Vagina (tissue), 2 donors: ENCODE measurements around the gene EEF1A2.

ENCODE experiments used
- CTCF ChIP-seq, 3 experiments: fragments of 450-650 bp in 2 of 3; fragments of 200-600 bp in 1 of 3; sonication (generic) in 1 of 3; IDR thresholded peaks; one replicate each; pipeline ENCODE4 v1.5.1; 2017 to 2019; ENCODE audit warnings: antibody characterized with exemption in 3 of 3, mild to moderate bottlenecking in 2 of 3, moderate library complexity in 2 of 3
- POLR2A ChIP-seq, 2 donors: fragments of 450-650 bp; IDR thresholded peaks; one replicate each; pipeline ENCODE4 v1.6.1; 2017; ENCODE audit warnings: antibody characterized with exemption in 2 of 2, mild to moderate bottlenecking in 2 of 2, moderate library complexity in 2 of 2
- POLR2AphosphoS5 ChIP-seq, 2 donors: sonication (generic); formaldehyde crosslinking; IDR thresholded peaks; one replicate each; pipeline ENCODE4 v1.9.0; 2017; ENCODE audit warnings: antibody characterized with exemption in 2 of 2, mild to moderate bottlenecking in 2 of 2, low read depth in 1 of 2; ENCODE audit not compliant: insufficient read depth in 1 of 2

GRCh38 chr20:63442100-63442493 lies 56.8 kb downstream of the EEF1A2 start:
- TF ChIP-seq CTCF (IDR thresholded peaks at IDR 0.05) (no peak), POLR2A (IDR thresholded peaks at IDR 0.05) (no peak), POLR2AphosphoS5 (IDR thresholded peaks at IDR 0.05; ENCODE audit: insufficient read depth in 1 of 2, low read depth in 1 of 2) (no peak)
